Hematopoietic multipotent progenitor cell treated with erythropoietin and hydrocortisone succinate and interleukin-3 and kit ligand, for 4 days (in vitro differentiated cells): ENCODE measurements around the gene MUC5B.

ENCODE experiments used
- DNase-seq: peaks from one replicate; pipeline ENCODE4 v3.0.0-alpha.2; 2015

The MUC5B gene

GRCh38 chr11:1302461-1303125 is 79.7 kb downstream of the MUC5B start:
- DNase-seq: no peak

- DNase-seq: no peak
Measured at GRCh38 chr11:1303126-1303821, 80.4 kb downstream of the MUC5B start.

- DNase-seq: no peak
Measured at GRCh38 chr11:1303973-1304372, 81.1 kb downstream of the MUC5B start.

DNA sequence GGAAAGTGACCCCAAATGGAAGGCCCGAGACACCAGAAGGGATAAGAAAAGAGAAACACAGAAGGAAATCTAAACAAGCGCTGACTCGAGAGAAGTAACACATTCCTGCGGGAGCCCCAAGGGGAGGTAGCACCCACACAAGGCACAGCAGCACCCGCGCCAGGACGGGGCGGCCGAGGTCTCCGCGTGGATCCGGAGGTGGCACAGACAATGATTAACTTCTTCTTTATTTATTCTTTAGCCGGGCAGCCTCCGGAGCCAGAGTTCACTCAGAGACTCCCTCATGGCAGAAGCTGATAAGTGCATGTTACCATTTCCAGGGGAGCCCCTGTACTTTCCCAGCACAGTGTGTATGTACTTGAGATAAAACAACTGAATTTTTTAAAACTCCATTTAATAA is 81.5 kb downstream of the MUC5B start:
- peak; percentile 61 for DNase-seq

GRCh38 chr11:1305063-1305495 is 82.2 kb downstream of the MUC5B start:
- no peak for DNase-seq

DNA sequence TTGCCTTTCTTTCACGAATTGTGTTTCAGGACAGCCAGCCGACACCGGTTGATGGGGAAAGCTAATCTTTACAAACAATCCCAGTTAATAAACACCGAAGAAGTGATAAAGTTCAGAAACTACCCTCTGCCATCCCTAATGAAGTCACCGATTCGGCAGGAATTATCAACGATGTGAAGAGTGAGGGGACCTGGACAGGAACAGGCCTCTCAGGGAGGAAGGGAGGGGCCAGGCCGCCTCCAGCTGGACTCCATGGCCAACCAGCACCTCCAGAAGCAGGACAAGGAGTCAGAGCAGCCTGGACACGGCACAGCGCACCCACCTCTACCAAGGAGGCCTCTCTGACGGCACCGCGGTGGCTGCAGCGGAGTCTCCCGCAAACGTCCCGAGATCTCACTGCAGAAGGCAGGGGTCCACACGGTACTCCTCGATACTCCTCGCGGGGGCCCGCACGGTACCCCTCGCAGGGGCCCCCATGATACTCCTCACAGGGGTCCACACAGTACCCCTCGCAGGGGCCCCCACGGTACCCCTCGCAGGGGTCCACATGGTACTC is 82.7 kb downstream of the MUC5B start:
- DNase-seq: no peak

GRCh38 chr11:1306186-1307162 is 83.6 kb downstream of the MUC5B start:
- DNase-seq: no peak

- peak; percentile 73 for DNase-seq
Measured at GRCh38 chr11:1307163-1307870, 84.5 kb downstream of the MUC5B start.

- peak; percentile 24 for DNase-seq
Measured at GRCh38 chr11:1307998-1308742, 85.3 kb downstream of the MUC5B start.

DNA sequence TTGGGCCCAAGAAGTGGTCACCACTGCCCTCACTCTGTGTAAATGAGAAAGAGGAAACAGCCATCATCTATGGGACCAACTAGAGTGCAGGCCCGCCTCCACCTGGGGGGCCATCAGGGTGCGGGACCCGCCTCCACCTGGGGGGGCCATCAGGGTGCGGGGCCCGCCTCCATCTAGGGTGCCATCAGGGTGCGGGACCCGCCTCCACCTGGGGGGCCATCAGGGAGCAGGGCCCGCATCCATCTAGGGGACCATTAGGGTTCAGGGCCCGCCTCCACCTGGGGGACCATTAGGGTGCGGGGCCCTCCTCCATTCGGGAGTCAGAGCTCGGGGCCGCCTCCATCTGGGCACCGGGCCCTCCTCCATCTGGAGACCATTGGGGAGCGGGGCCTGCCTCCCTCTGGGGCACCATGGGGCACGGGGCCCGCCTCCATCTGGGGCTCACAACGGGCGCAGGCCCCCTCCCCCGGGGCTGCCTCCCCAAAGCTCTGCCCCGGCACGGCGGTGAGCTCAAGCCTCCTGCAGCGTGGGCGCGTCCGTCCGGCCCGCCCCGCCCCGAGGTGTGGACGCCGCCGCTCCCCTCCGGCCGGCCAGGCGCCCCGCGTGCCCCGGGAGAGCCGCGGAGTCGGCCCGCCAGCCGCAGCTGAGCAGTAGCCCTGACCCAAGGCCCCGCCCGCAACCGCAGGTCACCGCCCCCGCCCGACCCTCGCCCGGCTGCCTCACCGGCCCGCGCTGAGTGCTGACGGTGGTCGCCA is 86.1 kb downstream of the MUC5B start:
- DNase-seq: peak; percentile 13

DNA sequence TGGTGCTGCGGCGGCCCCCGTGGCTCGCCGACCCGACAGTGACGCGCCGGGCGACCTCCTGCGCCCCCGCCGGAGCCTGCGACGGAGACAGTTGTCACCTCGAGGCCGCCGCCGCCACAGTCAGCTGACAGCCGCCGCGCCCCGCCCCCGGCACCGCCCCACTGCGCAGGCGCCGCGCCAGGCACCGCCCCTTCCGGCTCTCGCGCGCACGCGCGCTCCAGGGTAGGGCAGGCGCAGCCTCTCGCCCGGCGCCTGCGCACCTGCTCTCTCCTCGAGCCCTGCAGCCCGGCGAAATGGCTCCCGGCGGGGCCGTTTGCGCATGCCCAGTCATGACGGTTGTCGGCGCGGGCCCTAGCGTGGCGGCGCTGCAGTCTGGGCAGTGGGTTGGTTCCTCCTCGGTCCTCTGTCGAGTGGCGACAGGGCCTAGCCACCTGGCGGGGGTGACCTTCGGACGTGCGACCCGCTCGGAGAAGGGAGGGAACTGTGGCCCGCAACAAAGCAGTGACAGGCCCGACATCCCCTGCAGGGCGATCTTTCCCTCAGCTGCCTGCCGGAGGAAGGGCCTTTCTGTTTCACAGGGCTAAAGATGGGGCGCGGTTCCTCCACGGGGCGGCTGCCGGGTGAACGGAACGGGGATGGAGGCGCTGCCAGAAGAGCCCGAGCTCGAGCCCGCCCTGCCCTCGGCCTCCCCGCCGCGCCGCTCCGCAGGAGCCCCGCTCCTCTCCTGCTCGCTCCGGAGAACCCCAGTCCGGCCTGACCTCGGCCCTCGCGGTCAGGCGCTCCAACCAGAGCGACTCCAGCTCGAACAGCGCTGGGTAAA is 86.8 kb downstream of the MUC5B start, which contains the start of gene TOLLIP:
TSS of gene TOLLIP (minus strand) at position 135 of the 820 bp plus-strand sequence. CDS start at position 1, 134 bp downstream.
- peak; percentile 97 for DNase-seq

GRCh38 chr11:1310318-1310687 is 87.4 kb downstream of the MUC5B start:
- DNase-seq: peak; percentile 20

DNA sequence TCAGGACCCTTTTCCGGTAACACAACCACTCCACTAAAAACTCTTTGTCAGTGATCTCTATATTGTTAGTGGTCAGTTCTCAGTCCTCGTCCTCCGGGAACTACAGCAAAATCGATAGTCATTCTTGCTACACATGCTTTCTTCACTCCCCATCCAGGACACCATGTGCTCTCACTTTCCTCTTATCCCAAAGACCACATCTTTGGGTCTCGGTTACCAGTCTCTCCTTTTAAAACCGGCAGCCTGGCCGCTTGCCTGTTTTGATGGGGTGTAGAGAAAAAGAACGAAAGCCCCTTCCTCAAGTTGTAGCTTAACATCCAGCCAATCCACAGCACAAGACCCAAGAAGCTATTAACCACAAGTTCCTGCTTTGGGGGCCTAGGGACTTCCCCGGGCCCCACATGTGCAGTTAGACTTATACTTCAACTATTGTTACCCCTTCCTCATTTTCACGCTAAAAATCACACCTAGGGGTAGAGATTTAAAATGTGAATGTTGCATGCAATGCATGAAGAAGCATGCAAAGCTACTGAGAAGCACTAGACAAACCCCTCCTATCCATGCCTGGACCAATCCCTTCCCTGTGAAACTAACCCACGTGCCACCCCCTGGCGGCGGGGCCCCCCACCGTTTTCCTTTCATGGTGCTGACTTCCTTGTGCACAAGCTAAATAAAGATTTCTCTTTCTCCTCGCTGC is 88.1 kb downstream of the MUC5B start:
- peak; percentile 59 for DNase-seq
